ENCODE data around the gene DUSP9.
"Not testable (repeated sequence)": the region's sequence is repeated elsewhere in the genome, so short reads cannot be mapped to it uniquely, and the experiment has no call there.

DUSP9 gene

DNA sequence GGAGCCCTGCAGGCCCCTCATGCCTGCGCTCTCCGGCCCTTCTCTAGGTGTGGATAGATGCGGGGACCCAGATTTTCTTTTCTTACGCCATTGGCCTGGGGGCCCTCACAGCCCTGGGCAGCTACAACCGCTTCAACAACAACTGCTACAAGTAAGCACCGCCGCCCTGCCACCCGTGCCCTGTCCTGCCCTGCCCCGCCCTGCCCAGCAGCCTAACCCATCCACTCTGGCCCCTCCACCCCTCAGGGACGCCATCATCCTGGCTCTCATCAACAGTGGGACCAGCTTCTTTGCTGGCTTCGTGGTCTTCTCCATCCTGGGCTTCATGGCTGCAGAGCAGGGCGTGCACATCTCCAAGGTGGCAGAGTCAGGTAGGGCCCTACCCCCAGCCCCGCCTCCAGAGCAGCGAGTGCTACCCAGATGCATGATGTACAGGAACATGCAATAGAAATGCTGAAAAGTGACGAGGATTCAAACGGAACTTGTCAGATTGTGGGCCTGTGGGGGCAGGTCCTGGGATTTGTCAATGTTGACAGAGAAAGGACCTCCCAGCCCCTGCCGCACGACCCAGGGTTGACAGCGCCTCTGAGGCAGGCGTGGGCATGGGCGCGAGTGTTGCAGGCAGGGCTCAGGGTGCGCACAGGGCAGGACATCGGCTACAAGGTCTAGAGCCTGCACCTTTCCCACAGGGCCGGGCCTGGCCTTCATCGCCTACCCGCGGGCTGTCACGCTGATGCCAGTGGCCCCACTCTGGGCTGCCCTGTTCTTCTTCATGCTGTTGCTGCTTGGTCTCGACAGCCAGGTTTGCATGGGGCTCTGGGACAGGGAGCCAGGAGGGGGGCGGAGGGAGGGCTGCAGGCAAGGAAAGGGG is 46.4 kb downstream of the DUSP9 start:
- no peak for DNase-seq (ENCODE audit: low read depth)

DNA sequence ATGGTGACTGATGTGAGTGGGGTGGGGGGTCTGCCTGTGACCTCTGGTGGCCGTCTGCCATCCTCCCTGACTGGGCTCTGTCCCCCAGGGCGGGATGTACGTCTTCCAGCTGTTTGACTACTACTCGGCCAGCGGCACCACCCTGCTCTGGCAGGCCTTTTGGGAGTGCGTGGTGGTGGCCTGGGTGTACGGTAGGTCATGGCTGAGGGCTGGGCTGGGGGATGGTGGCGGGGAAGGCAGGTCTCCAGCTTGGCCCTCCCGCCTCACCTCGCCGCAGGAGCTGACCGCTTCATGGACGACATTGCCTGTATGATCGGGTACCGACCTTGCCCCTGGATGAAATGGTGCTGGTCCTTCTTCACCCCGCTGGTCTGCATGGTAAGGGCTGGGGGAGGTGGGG is 47.3 kb downstream of the DUSP9 start:
- not testable (repeated sequence) for DNase-seq (ENCODE audit: low read depth)

DNA sequence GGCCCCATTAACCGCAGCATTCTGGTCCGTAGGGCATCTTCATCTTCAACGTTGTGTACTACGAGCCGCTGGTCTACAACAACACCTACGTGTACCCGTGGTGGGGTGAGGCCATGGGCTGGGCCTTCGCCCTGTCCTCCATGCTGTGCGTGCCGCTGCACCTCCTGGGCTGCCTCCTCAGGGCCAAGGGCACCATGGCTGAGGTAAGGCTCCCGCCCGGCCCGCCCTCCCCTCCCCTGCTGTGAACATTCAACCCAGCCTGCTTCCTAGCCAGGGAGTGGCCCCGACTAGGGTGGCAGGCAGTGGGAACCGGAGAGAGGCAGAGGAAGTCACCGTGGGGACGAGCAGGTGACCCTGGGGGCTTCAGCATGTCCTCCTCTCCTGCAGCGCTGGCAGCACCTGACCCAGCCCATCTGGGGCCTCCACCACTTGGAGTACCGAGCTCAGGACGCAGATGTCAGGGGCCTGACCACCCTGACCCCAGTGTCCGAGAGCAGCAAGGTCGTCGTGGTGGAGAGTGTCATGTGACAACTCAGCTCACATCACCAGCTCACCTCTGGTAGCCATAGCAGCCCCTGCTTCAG is 47.8 kb downstream of the DUSP9 start:
- no peak for DNase-seq (ENCODE audit: low read depth)

GRCh38 chrX:153696100-153696499 is 49.1 kb downstream of the DUSP9 start:
- no peak for DNase-seq (ENCODE audit: low read depth)

DNA sequence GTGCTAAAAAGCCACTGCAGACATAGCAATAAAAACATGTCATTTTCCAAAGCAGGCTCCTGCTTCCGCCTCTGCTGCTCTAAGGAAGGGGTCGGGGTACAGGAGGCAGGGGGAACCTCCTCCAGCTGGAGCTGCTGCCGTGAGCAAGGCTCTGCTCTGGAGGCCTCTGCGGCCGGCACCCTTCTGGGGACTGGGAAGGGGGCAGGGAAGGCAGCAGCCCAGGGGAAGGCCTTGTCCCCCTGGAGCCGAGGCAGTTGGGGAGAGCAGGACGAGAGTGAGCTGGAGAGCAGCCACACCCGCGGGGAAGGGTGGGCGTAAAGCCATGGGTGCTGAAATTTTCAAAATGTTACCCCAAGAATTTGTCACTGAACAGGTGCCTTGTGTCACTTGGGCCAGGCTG is 49.5 kb downstream of the DUSP9 start:
- not testable (repeated sequence) for DNase-seq (ENCODE audit: low read depth)

GRCh38 chrX:153696986-153697722 is 50.2 kb downstream of the DUSP9 start:
- not testable (repeated sequence) for DNase-seq (ENCODE audit: low read depth)

DNA sequence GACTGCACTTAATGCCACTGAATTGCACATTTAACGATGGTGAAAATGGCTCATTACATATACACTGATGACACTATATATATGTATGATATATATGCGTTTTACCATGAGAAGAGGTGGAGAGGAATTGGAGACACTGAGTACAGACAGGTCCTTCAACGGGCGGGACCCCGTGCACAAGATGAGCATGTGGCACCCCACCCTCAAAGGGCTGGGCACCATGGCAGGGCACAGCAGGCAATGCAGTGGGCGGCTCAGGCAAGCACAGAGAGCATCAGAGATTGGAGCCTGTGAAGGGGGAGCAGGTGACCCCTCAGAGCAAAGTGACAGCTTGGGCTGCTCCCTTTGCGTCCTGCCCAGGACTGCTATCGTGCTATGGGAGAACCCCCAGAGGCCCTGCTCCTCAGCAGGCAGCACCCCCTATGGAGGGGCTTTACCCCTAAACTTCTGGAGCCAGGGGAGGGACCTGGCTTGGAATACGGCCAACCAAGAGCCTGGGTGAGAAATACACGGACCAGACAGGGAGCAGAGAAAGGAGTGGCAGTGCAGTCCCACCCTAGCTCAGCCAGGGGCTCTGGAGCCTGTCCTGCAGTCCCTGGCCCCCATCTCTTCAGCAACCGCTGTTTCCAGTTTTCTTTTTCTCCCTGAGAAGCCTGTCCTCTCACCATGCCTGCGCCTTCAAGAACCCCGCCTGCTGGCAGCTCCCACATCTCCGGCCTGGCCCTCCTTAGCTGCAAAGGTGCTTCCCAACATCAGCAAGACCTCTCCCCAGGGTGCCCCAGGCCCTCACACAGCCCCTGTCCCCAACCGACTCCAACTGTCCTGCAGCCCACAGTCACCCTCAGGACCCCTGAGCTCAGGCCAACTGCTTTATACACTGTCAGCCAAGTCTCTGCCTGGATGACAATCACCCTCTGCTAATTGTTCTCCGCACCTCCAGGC is 51.2 kb downstream of the DUSP9 start:
- DNase-seq (ENCODE audit: low read depth): no peak

DNA sequence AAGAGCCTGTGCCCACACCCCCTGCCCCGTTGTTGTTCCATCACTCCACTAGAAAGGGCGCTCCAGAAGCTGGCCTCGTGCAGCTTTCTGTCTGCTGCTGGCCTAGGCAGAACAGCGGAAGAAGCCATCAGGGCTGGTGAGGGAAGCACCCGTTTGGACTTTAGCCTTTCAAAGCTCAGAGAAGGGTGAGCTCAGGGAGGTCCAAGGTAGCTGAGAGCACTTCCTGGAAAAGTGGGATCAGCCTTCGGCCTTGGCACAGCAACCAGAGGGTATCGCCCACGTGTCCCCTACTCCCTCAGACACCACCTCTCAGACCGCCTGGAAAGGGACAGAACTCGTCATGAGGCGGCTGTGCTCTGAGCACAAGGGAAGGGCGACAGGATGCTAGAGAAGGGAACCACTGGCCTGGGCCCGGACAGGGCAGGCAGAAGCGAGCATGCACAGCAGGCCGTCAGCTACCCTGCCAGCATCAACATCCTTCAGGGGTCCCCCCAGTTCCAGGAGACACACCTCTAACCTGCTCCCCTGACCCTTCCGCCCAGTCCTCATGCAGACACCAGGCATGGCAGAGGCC is 52.3 kb downstream of the DUSP9 start:
- not testable (repeated sequence) for DNase-seq (ENCODE audit: low read depth)

GRCh38 chrX:153699784-153700371 is 52.9 kb downstream of the DUSP9 start:
- DNase-seq (ENCODE audit: low read depth): not testable (repeated sequence)

DNA sequence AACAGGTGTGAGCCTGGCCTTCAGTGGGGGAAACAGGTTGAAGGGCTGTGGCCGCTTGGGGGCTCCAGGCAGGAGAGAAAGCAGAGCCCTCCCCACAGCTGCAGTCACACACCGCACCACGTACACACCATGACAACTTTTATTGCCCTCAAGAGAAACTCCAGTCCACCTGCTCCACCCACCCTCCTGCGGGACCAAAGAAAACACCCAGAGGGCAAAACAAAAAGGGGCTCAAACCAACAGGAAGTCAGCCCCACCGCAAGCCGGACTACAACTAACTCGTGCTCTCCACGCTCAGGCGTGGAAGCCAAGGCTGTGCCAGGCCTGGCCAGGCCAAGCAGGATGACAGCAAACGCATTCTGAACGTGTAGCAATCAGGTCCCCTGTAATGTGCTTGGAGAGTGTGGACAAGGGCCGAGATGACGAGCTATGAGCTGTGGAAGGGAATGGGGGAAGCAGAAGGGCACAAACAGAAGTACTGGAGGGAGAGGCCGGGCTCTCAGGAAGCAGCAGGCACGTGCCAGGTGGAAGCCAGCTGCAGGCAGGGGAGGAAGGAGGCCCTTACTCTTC is 53.5 kb downstream of the DUSP9 start:
- no peak for DNase-seq (ENCODE audit: low read depth)

Measured in stimulated activated CD8-positive, alpha-beta memory T cell treated with anti-CD3 and anti-CD28 coated beads, Interleukin-4, amount 100 ng/mL, for 24 hours (primary cell).